ENCODE measurements around the gene NLRP12. TPM values are rescaled to one million over a fixed set of nuclear protein-coding genes. Genes with fewer than 3 reads are reported as not detected.

The NLRP12 gene
- total and polyA plus RNA-seq, 9 donors, result 0.05 to 0.95 (median 0.15) TPM

- H3K36me3 ChIP-seq, result no peaks in the 10 kb centered on the region
- H3K27me3 ChIP-seq, result no peaks in the 10 kb centered on the region
- no peaks in the 10 kb centered on the region for H3K4me1 ChIP-seq (ENCODE audit: insufficient read depth)
- H3K27ac ChIP-seq, result no peak overlapping the region
- H3K9me3 ChIP-seq, result no peaks in the 10 kb centered on the region
- intact Hi-C loops (cut with DNase I), result no loop called here
- WGBS, 3 donors, result 71 to 78% (median 74%) methylated on average over 28 of the region's 28 CpGs
- no peak for DNase-seq
- TF ChIP-seq POLR2A (IDR thresholded peaks at IDR 0.05) (no peak), CTCF (IDR thresholded peaks at IDR 0.05) (no peak), EP300 (IDR thresholded peaks at IDR 0.05) (no peak)
- H3K4me3 ChIP-seq, result no peak overlapping the region
Measured at GRCh38 chr19:53809518-53810186, 14.5 kb downstream of the NLRP12 start.

- WGBS, 3 donors, result 15 to 24% (median 16%) methylated on average over 5 of the region's 5 CpGs
- no peaks in the 10 kb centered on the region for H3K27me3 ChIP-seq
- H3K36me3 ChIP-seq, result no peaks in the 10 kb centered on the region
- no peaks in the 10 kb centered on the region for H3K4me1 ChIP-seq (ENCODE audit: insufficient read depth)
- no peak overlapping the region for H3K4me3 ChIP-seq
- no peak for DNase-seq
- intact Hi-C loops (cut with DNase I), result no loop called here
- no peak overlapping the region for H3K27ac ChIP-seq
- no peaks in the 10 kb centered on the region for H3K9me3 ChIP-seq
- TF ChIP-seq EP300 (IDR thresholded peaks at IDR 0.05) (no peak), POLR2A (IDR thresholded peaks at IDR 0.05) (no peak), CTCF (IDR thresholded peaks at IDR 0.05) (no peak)
Measured at GRCh38 chr19:53808710-53809125, 15.4 kb downstream of the NLRP12 start.

- TF ChIP-seq EP300 (IDR thresholded peaks at IDR 0.05) (no peak), CTCF (IDR thresholded peaks at IDR 0.05) (no peak), POLR2A (IDR thresholded peaks at IDR 0.05) (no peak)
- H3K27ac ChIP-seq, result no peak overlapping the region
- H3K4me3 ChIP-seq, result no peak overlapping the region
Measured at GRCh38 chr19:53801257-53801656, 22.9 kb downstream of the NLRP12 start.

GRCh38 chr19:53795019-53795418, 29.1 kb downstream of the NLRP12 start:
- no peak overlapping the region for H3K27ac ChIP-seq
- no peaks in the 10 kb centered on the region for H3K9me3 ChIP-seq
- H3K36me3 ChIP-seq, result no peaks in the 10 kb centered on the region
- H3K4me3 ChIP-seq, result no peak overlapping the region
- DNase-seq, result no peak
- intact Hi-C loops (cut with DNase I), result no loop called here
- WGBS, 3 donors, result 48 to 64% (median 55%) methylated on average over 4 of the region's 4 CpGs
- TF ChIP-seq CTCF (IDR thresholded peaks at IDR 0.05) (no peak), EP300 (IDR thresholded peaks at IDR 0.05) (no peak), POLR2A (IDR thresholded peaks at IDR 0.05) (no peak)
- H3K4me1 ChIP-seq (ENCODE audit: insufficient read depth), result no peaks in the 10 kb centered on the region
- no peaks in the 10 kb centered on the region for H3K27me3 ChIP-seq

More at GRCh38 chr19:53801257-53801656, 22.9 kb downstream of the NLRP12 start:
- no peaks in the 10 kb centered on the region for H3K36me3 ChIP-seq
- WGBS, 3 donors, result 81 to 90% (median 87%) methylated on average over 9 of the region's 9 CpGs
- no peaks in the 10 kb centered on the region for H3K4me1 ChIP-seq (ENCODE audit: insufficient read depth)
- intact Hi-C loops (cut with DNase I), result no loop called here
- no peak for DNase-seq
- H3K27me3 ChIP-seq, result no peaks in the 10 kb centered on the region
- no peaks in the 10 kb centered on the region for H3K9me3 ChIP-seq

Data from ovary (tissue), 9 donors.